ENCODE data around the gene POLR2L.

DNA sequence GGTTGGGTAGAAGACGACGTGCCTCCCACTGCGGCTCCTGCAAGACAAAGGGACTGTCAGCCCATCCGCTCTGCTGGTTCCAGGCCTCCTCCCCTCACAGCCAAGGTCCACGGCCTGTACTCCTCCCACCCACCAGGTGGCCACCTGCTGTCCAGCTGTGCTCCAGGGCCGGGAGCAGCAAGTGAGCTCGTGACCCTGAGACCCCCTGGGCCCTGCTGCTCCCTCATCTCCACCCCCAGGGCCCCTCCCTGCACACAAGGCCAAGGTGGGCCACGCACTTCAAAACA, 27.7 kb upstream of the POLR2L start:
- TF ChIP-seq POLR2A (IDR thresholded peaks at IDR 0.05; ENCODE audit: low read length) = no peak
- TF ChIP-seq GATA1 (IDR thresholded peaks at IDR 0.05; ENCODE audit: low read depth, low read length) = no peak

All from erythroblast (primary cell).